ENCODE measurements around the gene MCOLN3. TPM values are rescaled to one million over a fixed set of nuclear protein-coding genes. Genes with fewer than 3 reads are reported as not detected.

Gene MCOLN3
- total RNA-seq, 3 donors from 2014 or later: 0.80 to 2.3 (median 2.2) TPM

- ATAC-seq: no peak
- intact Hi-C loops (cut with DNase I, micrococcal nuclease): no loop called here
These were observed 11.7 kb upstream of the MCOLN3 start for GRCh38 chr1:85060038-85060437.

DNA sequence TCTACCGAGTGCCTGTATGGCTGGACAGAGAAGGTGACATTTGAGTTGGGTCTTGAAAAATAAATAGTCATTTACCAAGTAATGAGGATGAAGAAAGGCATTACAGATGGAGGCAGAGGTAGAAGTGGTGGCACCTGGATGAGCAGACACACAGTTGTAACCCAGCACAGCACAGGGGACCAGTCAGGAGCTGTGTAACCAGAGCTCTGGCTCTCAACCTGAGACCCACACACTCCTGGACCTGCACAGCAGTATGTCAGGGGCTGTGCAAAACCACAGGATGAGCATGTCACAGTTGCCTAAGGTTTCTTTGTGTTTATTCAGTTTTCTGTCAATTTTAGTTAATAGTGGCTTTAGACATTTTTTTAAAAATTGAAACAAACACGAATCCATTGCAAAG lies 11.3 kb upstream of the MCOLN3 start:
- H3K4me3 ChIP-seq: no peak overlapping the region
- DNase-seq (no peak), ATAC-seq (no peak)
- H3K36me3 ChIP-seq (ENCODE audit: low read depth): no peaks in the 10 kb centered on the region
- TF ChIP-seq CTCF (IDR thresholded peaks at IDR 0.05): no peak
- no peaks in the 10 kb centered on the region for H3K9me3 ChIP-seq
- intact Hi-C loops (cut with DNase I, micrococcal nuclease): no loop called here
- no peaks in the 10 kb centered on the region for H3K4me1 ChIP-seq (ENCODE audit: low read depth)

More at GRCh38 chr1:85060038-85060437, 11.7 kb upstream of the MCOLN3 start:
- no peak for DNase-seq
- Histone ChIP-seq H3K4me1 (ENCODE audit: low read depth) (no peaks in the 10 kb centered on the region), H3K36me3 (ENCODE audit: low read depth) (no peaks in the 10 kb centered on the region), H3K9me3 (no peaks in the 10 kb centered on the region), H3K4me3 (no peak overlapping the region)
- no peak for TF ChIP-seq CTCF (IDR thresholded peaks at IDR 0.05)

GRCh38 chr1:85058786-85059185 lies 10.5 kb upstream of the MCOLN3 start:
- H3K4me3 ChIP-seq: no peak overlapping the region
- DNase-seq (no peak), ATAC-seq (no peak)
- no peaks in the 10 kb centered on the region for H3K9me3 ChIP-seq
- TF ChIP-seq CTCF (IDR thresholded peaks at IDR 0.05): no peak
- intact Hi-C loops (cut with DNase I, micrococcal nuclease): no loop called here
- H3K4me1 ChIP-seq (ENCODE audit: low read depth): no peaks in the 10 kb centered on the region
- H3K36me3 ChIP-seq (ENCODE audit: low read depth): no peaks in the 10 kb centered on the region

DNA sequence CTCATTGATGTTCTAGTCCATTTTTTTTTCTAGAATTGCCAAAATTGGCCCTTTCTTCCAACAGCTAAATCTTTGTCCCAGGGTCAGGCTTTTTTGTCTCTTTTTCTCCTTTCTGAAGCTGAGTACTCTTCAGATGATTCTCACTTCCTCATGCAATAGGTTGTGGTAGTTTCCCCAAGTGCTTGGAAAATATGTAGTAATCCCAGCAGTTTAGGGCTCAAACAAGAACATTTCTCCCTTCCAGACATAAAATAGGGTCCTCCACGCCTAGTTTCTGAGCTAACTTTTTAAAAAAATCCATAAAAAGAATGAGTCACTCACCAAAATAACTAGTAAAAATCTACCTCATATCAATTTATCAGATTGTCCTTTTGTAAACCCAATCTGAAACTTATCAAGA lies 10.0 kb upstream of the MCOLN3 start:
- intact Hi-C loops (cut with DNase I, micrococcal nuclease): no loop called here
- no peak for TF ChIP-seq CTCF (IDR thresholded peaks at IDR 0.05)
- DNase-seq (no peak), ATAC-seq (no peak)
- H3K4me3 ChIP-seq: no peak overlapping the region
- no peaks in the 10 kb centered on the region for H3K9me3 ChIP-seq
- no peaks in the 10 kb centered on the region for H3K4me1 ChIP-seq (ENCODE audit: low read depth)
- H3K36me3 ChIP-seq (ENCODE audit: low read depth): no peaks in the 10 kb centered on the region

DNA sequence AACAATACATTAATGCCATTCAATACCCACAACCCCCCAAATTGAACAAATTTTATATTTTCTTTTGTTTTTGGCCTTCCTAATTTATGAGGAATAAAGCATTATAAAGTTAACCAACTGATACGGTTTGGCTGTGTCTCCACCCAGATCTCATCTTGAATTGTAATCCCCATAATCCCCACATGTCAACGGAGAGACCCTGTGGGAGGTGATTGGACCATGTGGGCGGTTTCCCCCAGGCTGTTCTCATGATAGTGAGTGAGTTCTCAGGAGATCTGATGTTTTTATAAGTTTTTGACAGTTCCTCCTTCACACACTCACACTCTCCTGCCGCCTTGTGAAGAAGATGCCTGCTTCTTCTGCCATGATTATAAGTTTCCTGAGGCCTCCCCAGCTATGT lies 6.4 kb upstream of the MCOLN3 start:
- H3K4me1 ChIP-seq (ENCODE audit: low read depth): no peaks in the 10 kb centered on the region
- no peak for TF ChIP-seq CTCF (IDR thresholded peaks at IDR 0.05)
- DNase-seq (no peak), ATAC-seq (no peak)
- H3K36me3 ChIP-seq (ENCODE audit: low read depth): no peaks in the 10 kb centered on the region
- intact Hi-C loops (cut with DNase I, micrococcal nuclease): no loop called here
- H3K4me3 ChIP-seq: no peak overlapping the region
- H3K9me3 ChIP-seq: no peaks in the 10 kb centered on the region

DNA sequence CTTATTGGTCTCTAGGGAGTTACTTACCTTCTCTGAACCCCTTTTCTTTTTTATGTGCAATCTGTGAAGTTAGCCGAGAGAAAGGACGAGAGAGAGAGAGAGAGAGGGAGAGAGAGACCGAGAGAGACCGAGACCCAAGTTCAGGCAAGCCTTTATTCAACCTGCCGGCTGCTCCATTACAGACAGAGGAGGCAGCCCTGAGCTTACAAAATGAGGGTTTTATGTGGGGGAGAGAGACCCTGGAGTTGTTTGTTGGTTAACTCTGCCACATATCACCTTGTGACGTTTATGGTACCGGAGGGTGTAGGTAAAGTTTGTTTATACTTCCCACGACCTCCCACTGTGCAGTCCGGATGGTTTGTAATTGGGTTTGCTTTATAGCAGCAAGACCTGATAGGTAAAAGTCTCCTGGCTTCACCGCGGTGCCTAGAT lies 1.5 kb upstream of the MCOLN3 start:
- Histone ChIP-seq H3K9me3 (no peaks in the 10 kb centered on the region), H3K36me3 (ENCODE audit: low read depth) (no peaks in the 10 kb centered on the region), H3K4me3 (no peak overlapping the region), H3K4me1 (ENCODE audit: low read depth) (peaks cover 7% of the 10 kb centered on the region)
- intact Hi-C loops (cut with DNase I, micrococcal nuclease): no loop called here
- ATAC-seq (no peak), DNase-seq (no peak)
- no peak for TF ChIP-seq CTCF (IDR thresholded peaks at IDR 0.05)
